Measurements from ENCODE around the gene SEC61B.

The SEC61B gene

GRCh38 chr9:99221621-99222415, at the start of gene SEC61B, which contains the start of gene ALG2:
SEC61B (plus strand) TSS chr9:99222282; CDS start chr9:99222364, 82 bp downstream.
ALG2 (minus strand) TSS chr9:99221942; CDS start chr9:99221894, 48 bp downstream.
- peak; percentile 78 to 90 for DNase-seq (ENCODE audit: low read depth in 2 of 2)

GRCh38 chr9:99173570-99174504, 48.2 kb upstream of the SEC61B start:
- DNase-seq (ENCODE audit: low read depth in 2 of 2) = no peak

- DNase-seq (ENCODE audit: low read depth in 2 of 2) = no peak
Observed at GRCh38 chr9:99176527-99177013, 45.5 kb upstream of the SEC61B start.

GRCh38 chr9:99177576-99178366, 44.3 kb upstream of the SEC61B start:
- DNase-seq (ENCODE audit: low read depth in 2 of 2) = no peak

- DNase-seq (ENCODE audit: low read depth in 2 of 2) = no peak
Observed at GRCh38 chr9:99178912-99179872, 42.9 kb upstream of the SEC61B start.

GRCh38 chr9:99180199-99180598, 41.9 kb upstream of the SEC61B start:
- no peak for DNase-seq (ENCODE audit: low read depth in 2 of 2)

GRCh38 chr9:99180662-99181061, 41.4 kb upstream of the SEC61B start:
- DNase-seq (ENCODE audit: low read depth in 2 of 2) = no peak

GRCh38 chr9:99181206-99181605, 40.9 kb upstream of the SEC61B start:
- no peak for DNase-seq (ENCODE audit: low read depth in 2 of 2)

GRCh38 chr9:99181621-99182020, 40.5 kb upstream of the SEC61B start:
- no peak for DNase-seq (ENCODE audit: low read depth in 2 of 2)

GRCh38 chr9:99182356-99182755, 39.7 kb upstream of the SEC61B start:
- DNase-seq (ENCODE audit: low read depth in 2 of 2) = no peak

- DNase-seq (ENCODE audit: low read depth in 2 of 2) = no peak
Observed at GRCh38 chr9:99183616-99184015, 38.5 kb upstream of the SEC61B start.

- DNase-seq (ENCODE audit: low read depth in 2 of 2) = no peak
Observed at GRCh38 chr9:99184110-99184474, 38.0 kb upstream of the SEC61B start.

GRCh38 chr9:99184475-99185347, 37.4 kb upstream of the SEC61B start:
- DNase-seq (ENCODE audit: low read depth in 2 of 2) = peak; percentile 49 to 53

GRCh38 chr9:99185348-99185632, 36.8 kb upstream of the SEC61B start:
- no peak for DNase-seq (ENCODE audit: low read depth in 2 of 2)

- DNase-seq (ENCODE audit: low read depth in 2 of 2) = no peak
Observed at GRCh38 chr9:99185934-99186333, 36.1 kb upstream of the SEC61B start.

- no peak for DNase-seq (ENCODE audit: low read depth in 2 of 2)
Observed at GRCh38 chr9:99187311-99187710, 34.8 kb upstream of the SEC61B start.

- DNase-seq (ENCODE audit: low read depth in 2 of 2) = no peak
Observed at GRCh38 chr9:99189186-99189585, 32.9 kb upstream of the SEC61B start.

GRCh38 chr9:99189887-99190596, 32.0 kb upstream of the SEC61B start:
- no peak for DNase-seq (ENCODE audit: low read depth in 2 of 2)

Data from stimulated activated CD8-positive, alpha-beta memory T cell treated with anti-CD3 and anti-CD28 coated beads, Interleukin-7, amount 100 ng/mL, for 1 hour (primary cell).